ENCODE results near the gene INTS11. TPM values are rescaled to one million over a fixed set of nuclear protein-coding genes. Genes with fewer than 3 reads are reported as not detected.
A peak's percentile ranks its signal among the peaks of the same experiment; 100 is the strongest.

INTS11 gene
- polyA plus RNA-seq, 2 of the 4 experiments (the other 2 are of a cell fraction) = 41.9 to 62.9 TPM

DNA sequence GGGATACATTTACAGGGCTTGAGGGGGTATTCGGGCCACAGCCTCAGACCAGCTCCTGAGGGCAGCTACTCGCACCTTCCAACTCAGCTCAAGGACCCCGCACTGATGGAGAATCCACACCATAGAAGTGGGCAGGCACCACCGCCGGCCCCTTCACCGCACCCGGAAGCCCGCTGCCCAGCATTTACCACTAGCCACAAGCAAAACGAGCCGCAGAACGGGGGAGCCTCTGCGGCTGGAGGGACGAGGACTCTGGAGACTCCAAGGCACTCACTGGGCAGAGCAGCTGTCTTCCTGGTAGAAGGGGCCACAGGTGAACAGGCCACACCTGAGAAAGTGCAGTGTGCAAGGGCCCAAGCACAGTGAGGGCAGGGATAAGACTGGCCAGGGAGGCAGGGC lies 56.2 kb downstream of the INTS11 start:
- WGBS (ENCODE audit: missing lambda C conversion rate) = 87% methylated on average over 9 of the region's 13 CpGs
- H3K4me3 ChIP-seq = no peak overlapping the region
- FAIRE-seq = no peak
- H3K9me3 ChIP-seq = no peaks in the 10 kb centered on the region
- ChIA-PET CTCF (interaction anchor here (0.7 to 1.2 kb wide), 2 partner anchors 18 to 284 kb away, joined by 4 read pairs; no protein-coding TSS in a partner anchor), POLR2A (no interaction called here)
- H3K4me2 ChIP-seq = no peak overlapping the region
- no peak for DNase-seq (ENCODE audit: low read depth in 1 of 2, low spot score in 1 of 2)
- no peak overlapping the region for H3K27ac ChIP-seq
- TF ChIP-seq RNF2 (IDR thresholded peaks at IDR 0.05; ENCODE audit: borderline replicate concordance, low read depth) (no peak), CHD2 (IDR thresholded peaks at IDR 0.05; ENCODE audit: low read length, partially characterized antibody) (no peak), RCOR1 (IDR thresholded peaks at IDR 0.05; ENCODE audit: low read depth, low read length) (no peak), EP300 (IDR thresholded peaks at IDR 0.05) (no peak), MAFK (IDR thresholded peaks at IDR 0.05; ENCODE audit: partially characterized antibody) (no peak), BHLHE40 (IDR thresholded peaks at IDR 0.05; ENCODE audit: low read depth, low read length) (no peak), RARB (CRISPR knock-in tag; IDR thresholded peaks at IDR 0.05) (no peak), TFCP2L1 (CRISPR knock-in tag; IDR thresholded peaks at IDR 0.05) (no peak), FOSL2 (IDR thresholded peaks at IDR 0.05) (no peak), FOSL2 (CRISPR knock-in tag; IDR thresholded peaks at IDR 0.05) (no peak), POLR2A (IDR thresholded peaks at IDR 0.05; ENCODE audit: low read length) (no peak), CBX8 (IDR thresholded peaks at IDR 0.05) (no peak)
- TF ChIP-seq, protein P1, sequence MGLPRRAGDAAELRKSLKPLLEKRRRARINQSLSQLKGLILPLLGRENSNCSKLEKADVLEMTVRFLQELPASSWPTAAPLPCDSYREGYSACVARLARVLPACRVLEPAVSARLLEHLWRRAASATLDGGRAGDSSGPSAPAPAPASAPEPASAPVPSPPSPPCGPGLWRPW (IDR thresholded peaks at IDR 0.05) = no peak
- no peak for ATAC-seq
- peaks cover 17% of the 10 kb centered on the region for H3K4me1 ChIP-seq

DNA sequence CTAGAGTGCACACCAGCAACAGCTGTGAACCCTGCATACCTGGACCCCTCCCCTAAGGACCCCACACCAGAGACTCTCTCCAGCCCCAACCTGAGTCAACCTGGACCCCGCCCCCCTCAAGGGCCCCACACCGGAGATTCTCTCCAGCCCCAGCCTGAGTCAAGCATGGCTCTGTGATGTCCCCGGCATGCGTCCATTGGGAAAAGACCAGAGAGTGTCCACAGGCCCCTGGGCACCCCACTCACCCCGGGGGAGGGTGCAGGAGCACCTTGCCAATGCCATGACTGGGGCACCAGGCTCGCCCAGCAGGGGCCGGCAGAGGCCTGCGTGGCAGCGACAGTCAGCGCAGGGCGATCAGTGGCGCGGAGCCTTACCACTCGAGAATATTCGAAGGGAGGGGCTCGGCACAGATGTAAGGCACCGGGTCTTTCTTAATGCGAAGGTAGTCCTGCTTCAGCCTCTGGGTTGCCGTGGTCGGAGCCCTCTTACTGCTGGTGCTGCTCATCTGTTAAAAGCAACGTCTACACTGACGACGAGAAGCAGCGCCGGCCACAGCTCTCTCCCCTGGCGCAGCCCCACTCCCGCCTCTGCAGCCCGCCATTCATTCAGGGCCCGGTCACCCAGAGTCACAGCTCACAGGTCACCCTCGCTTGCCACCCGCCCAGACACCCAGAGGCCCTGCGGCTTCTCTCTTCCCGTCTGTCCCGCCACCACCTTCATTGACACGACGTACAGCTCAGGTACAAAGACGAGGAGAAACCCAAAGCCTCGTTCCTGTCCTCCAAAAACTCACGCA lies 56.8 kb downstream of the INTS11 start:
- TF ChIP-seq FOSB (CRISPR knock-in tag; IDR thresholded peaks at IDR 0.05) (no peak), KDM1A (IDR thresholded peaks at IDR 0.05; ENCODE audit: low read depth) (no peak), NR3C1 (IDR thresholded peaks at IDR 0.05) (no peak), MAFK (IDR thresholded peaks at IDR 0.05; ENCODE audit: partially characterized antibody) (no peak), POLR2A (IDR thresholded peaks at IDR 0.05; ENCODE audit: low read length) (no peak), JUN (IDR thresholded peaks at IDR 0.05) (no peak), FOSL2 (IDR thresholded peaks at IDR 0.05) (no peak), FOSL2 (CRISPR knock-in tag; IDR thresholded peaks at IDR 0.05) (no peak), HOXA7 (CRISPR knock-in tag; IDR thresholded peaks at IDR 0.05) (no peak), PHF8 (IDR thresholded peaks at IDR 0.05; ENCODE audit: borderline replicate concordance, low read depth) (no peak), EHMT2 (IDR thresholded peaks at IDR 0.05; ENCODE audit: low read depth) (no peak)
- TF ChIP-seq, protein P2, sequence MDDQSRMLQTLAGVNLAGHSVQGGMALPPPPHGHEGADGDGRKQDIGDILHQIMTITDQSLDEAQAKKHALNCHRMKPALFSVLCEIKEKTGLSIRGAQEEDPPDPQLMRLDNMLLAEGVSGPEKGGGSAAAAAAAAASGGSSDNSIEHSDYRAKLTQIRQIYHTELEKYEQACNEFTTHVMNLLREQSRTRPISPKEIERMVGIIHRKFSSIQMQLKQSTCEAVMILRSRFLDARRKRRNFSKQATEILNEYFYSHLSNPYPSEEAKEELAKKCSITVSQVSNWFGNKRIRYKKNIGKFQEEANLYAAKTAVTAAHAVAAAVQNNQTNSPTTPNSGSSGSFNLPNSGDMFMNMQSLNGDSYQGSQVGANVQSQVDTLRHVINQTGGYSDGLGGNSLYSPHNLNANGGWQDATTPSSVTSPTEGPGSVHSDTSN (IDR thresholded peaks at IDR 0.05) = no peak
- TF ChIP-seq, protein P1 (IDR thresholded peaks at IDR 0.05) = no peak
- no peak for DNase-seq (ENCODE audit: low read depth in 1 of 2, low spot score in 1 of 2)
- Histone ChIP-seq H3K27ac (no peak overlapping the region), H3K4me2 (no peak overlapping the region), H3K4me1 (peaks cover 17% of the 10 kb centered on the region), H3K9me3 (no peaks in the 10 kb centered on the region), H3K4me3 (no peak overlapping the region)
- 97% methylated on average over 27 of the region's 39 CpGs for WGBS (ENCODE audit: missing lambda C conversion rate)
- peak in 1 of 2 experiments; percentile 40; a peak in 1 of 6 replicates for ATAC-seq
- CTCF ChIA-PET = interaction anchor here (0.7 to 1.2 kb wide), 3 partner anchors 17 to 283 kb away, joined by 4 to 6 read pairs (median 4); no protein-coding TSS in a partner anchor
- no peak for FAIRE-seq
- POLR2A ChIA-PET = no interaction called here

DNA sequence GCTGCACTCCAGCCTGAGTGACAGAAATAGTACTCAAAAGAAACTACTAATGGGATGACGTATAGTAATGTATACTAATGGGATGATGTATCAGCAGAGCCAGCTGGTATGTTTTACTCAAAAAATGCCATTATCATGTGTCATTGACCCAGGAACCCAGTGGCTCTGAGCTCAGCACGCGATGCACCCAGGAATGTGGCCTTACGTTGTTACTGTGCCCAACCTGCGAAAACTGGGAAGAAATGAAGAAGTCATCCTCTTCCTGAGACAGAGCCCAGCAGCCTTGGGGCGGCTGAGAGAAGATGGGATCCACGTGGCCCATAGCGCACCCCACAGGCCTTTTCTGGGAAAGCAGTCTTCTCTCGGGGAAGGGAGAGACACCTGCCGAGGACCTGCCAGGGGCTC lies 59.6 kb downstream of the INTS11 start:
- FAIRE-seq (no peak), ATAC-seq (peak; percentile 51 to 64; a peak in 4 of 6 replicates), DNase-seq (ENCODE audit: low read depth in 1 of 2, low spot score in 1 of 2) (no peak)
- Histone ChIP-seq H3K27ac (no peak overlapping the region), H3K4me1 (no peaks in the 10 kb centered on the region), H3K4me3 (no peak overlapping the region), H3K9me3 (no peaks in the 10 kb centered on the region), H3K4me2 (no peak overlapping the region)
- TF ChIP-seq BHLHE40 (IDR thresholded peaks at IDR 0.05; ENCODE audit: low read depth, low read length) = no peak
- TF ChIP-seq, protein P3, sequence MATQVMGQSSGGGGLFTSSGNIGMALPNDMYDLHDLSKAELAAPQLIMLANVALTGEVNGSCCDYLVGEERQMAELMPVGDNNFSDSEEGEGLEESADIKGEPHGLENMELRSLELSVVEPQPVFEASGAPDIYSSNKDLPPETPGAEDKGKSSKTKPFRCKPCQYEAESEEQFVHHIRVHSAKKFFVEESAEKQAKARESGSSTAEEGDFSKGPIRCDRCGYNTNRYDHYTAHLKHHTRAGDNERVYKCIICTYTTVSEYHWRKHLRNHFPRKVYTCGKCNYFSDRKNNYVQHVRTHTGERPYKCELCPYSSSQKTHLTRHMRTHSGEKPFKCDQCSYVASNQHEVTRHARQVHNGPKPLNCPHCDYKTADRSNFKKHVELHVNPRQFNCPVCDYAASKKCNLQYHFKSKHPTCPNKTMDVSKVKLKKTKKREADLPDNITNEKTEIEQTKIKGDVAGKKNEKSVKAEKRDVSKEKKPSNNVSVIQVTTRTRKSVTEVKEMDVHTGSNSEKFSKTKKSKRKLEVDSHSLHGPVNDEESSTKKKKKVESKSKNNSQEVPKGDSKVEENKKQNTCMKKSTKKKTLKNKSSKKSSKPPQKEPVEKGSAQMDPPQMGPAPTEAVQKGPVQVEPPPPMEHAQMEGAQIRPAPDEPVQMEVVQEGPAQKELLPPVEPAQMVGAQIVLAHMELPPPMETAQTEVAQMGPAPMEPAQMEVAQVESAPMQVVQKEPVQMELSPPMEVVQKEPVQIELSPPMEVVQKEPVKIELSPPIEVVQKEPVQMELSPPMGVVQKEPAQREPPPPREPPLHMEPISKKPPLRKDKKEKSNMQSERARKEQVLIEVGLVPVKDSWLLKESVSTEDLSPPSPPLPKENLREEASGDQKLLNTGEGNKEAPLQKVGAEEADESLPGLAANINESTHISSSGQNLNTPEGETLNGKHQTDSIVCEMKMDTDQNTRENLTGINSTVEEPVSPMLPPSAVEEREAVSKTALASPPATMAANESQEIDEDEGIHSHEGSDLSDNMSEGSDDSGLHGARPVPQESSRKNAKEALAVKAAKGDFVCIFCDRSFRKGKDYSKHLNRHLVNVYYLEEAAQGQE (IDR thresholded peaks at IDR 0.05) = no peak
- no peak for TF ChIP-seq SMC3 (IDR thresholded peaks at IDR 0.05)
- TF ChIP-seq JUNB (IDR thresholded peaks at IDR 0.05) = no peak
- TF ChIP-seq POLR2AphosphoS2 (conservative IDR thresholded peaks at IDR 0.05; ENCODE audit: low read length) = no peak
- no peak for TF ChIP-seq RARB (CRISPR knock-in tag; IDR thresholded peaks at IDR 0.05)
- CTCF ChIA-PET = interaction anchor here (5.0 kb wide), 1 partner anchor 143 kb away, joined by 17 read pairs; no protein-coding TSS in a partner anchor
- POLR2A ChIA-PET = no interaction called here
- 78% methylated on average over 9 of the region's 10 CpGs for WGBS (ENCODE audit: missing lambda C conversion rate)

All from A549 (cell line).